ENCODE data around the gene PSMC4. TPM values are rescaled to one million over a fixed set of nuclear protein-coding genes. Genes with fewer than 3 reads are reported as not detected.

PSMC4 gene
- polyA plus RNA-seq, 1 of the 3 experiments (the other 2 are of a cell fraction): 173 TPM

- Histone ChIP-seq H3K4me3 (ENCODE audit: low read depth in 2 of 2, low read length in 1 of 2) (no peak overlapping the region), H3K9me3 (no peaks in the 10 kb centered on the region), H3K4me1 (ENCODE audit: control insufficient read depth in 1 of 2, insufficient read depth in 2 of 2, low read depth in 1 of 2, low read length in 1 of 2) (no peaks in the 10 kb centered on the region), H3K27ac (ENCODE audit: low read depth in 2 of 2, low read length in 1 of 2) (no peak overlapping the region), H4K20me1 (ENCODE audit: insufficient read depth) (no peaks in the 10 kb centered on the region), H3K9ac (no peak overlapping the region), H3K4me2 (no peak overlapping the region), H3K79me2 (ENCODE audit: insufficient read depth) (no peaks in the 10 kb centered on the region), H3K27me3 (ENCODE audit: insufficient read depth) (no peaks in the 10 kb centered on the region; the same call in 1 of the 2 replicates), H2AFZ (ENCODE audit: low read depth) (no peak overlapping the region), H3K36me3 (replicated peaks in 1 of 2; ENCODE audit: control insufficient read depth in 1 of 2, insufficient read depth in 2 of 2, low read length in 1 of 2) (no peaks in the 10 kb centered on the region), H3K9me2 (no peaks in the 10 kb centered on the region), H3F3A (replicated peaks; ENCODE audit: insufficient read depth) (no peaks in the 10 kb centered on the region)
- no peak for TF ChIP-seq POLR2AphosphoS5 (IDR thresholded peaks at IDR 0.05; ENCODE audit: low read depth, low read length)
- no peak for TF ChIP-seq REST (IDR thresholded peaks at IDR 0.05; ENCODE audit: low read depth, low read length)
- no peak for TF ChIP-seq CHD2 (IDR thresholded peaks at IDR 0.05; ENCODE audit: low read length, partially characterized antibody)
- no peak for DNase-seq
- CTCF ChIA-PET: no interaction called here
- POLR2A ChIA-PET: no interaction called here
- WGBS (ENCODE audit: low lambda C conversion rate): 57% methylated on average over 8 of the region's 8 CpGs
These were observed 44.7 kb upstream of the PSMC4 start for GRCh38 chr19:39926170-39926760.

- H3K4me1 ChIP-seq (ENCODE audit: control insufficient read depth in 1 of 2, insufficient read depth in 2 of 2, low read depth in 1 of 2, low read length in 1 of 2): no peaks in the 10 kb centered on the region
- no peaks in the 10 kb centered on the region for H3K9me3 ChIP-seq
- H2AFZ ChIP-seq (ENCODE audit: low read depth): no peak overlapping the region
- no peaks in the 10 kb centered on the region for H3K36me3 ChIP-seq (replicated peaks in 1 of 2; ENCODE audit: control insufficient read depth in 1 of 2, insufficient read depth in 2 of 2, low read length in 1 of 2)
- H3K4me2 ChIP-seq: no peak overlapping the region
- no peaks in the 10 kb centered on the region; the same call in 1 of the 2 replicates for H3K27me3 ChIP-seq (ENCODE audit: insufficient read depth)
- WGBS (ENCODE audit: low lambda C conversion rate): 73% methylated on average over 3 of the region's 11 CpGs
- CTCF ChIA-PET: no interaction called here
- no peaks in the 10 kb centered on the region for H4K20me1 ChIP-seq (ENCODE audit: insufficient read depth)
- TF ChIP-seq JUND (IDR thresholded peaks at IDR 0.05) (no peak), NFIC (IDR thresholded peaks at IDR 0.05; ENCODE audit: borderline replicate concordance) (no peak), FOXM1 (IDR thresholded peaks at IDR 0.05; ENCODE audit: low read depth) (no peak), CHD2 (IDR thresholded peaks at IDR 0.05; ENCODE audit: low read length, partially characterized antibody) (no peak), USF1 (IDR thresholded peaks at IDR 0.05; ENCODE audit: borderline replicate concordance, low read depth) (no peak), GABPA (IDR thresholded peaks at IDR 0.05; ENCODE audit: low read depth) (no peak), FOXJ3 (CRISPR knock-in tag; IDR thresholded peaks at IDR 0.05) (no peak), TAF1 (IDR thresholded peaks at IDR 0.05; ENCODE audit: borderline replicate concordance, low read depth, low read length) (no peak), GATA2 (CRISPR knock-in tag; IDR thresholded peaks at IDR 0.05) (no peak), POLR2AphosphoS5 (IDR thresholded peaks at IDR 0.05; ENCODE audit: low read depth, low read length) (no peak), RCOR1 (IDR thresholded peaks at IDR 0.05; ENCODE audit: low read length) (no peak), FOSL2 (IDR thresholded peaks at IDR 0.05; ENCODE audit: borderline replicate concordance, low read depth) (no peak), TEAD4 (IDR thresholded peaks at IDR 0.05; ENCODE audit: borderline replicate concordance, insufficient read depth) (no peak), EZH2phosphoT487 (IDR thresholded peaks at IDR 0.05; ENCODE audit: borderline replicate concordance, low read depth) (no peak), IRF3 (IDR thresholded peaks at IDR 0.05; ENCODE audit: low read depth, low read length) (no peak)
- no peaks in the 10 kb centered on the region for H3K9me2 ChIP-seq
- H3K27ac ChIP-seq (ENCODE audit: low read depth in 2 of 2, low read length in 1 of 2): no peak overlapping the region
- POLR2A ChIA-PET: no interaction called here
- H3K79me2 ChIP-seq (ENCODE audit: insufficient read depth): no peaks in the 10 kb centered on the region
- no peak overlapping the region for H3K4me3 ChIP-seq (ENCODE audit: low read depth in 2 of 2, low read length in 1 of 2)
- no peak overlapping the region for H3K9ac ChIP-seq
- H3F3A ChIP-seq (replicated peaks; ENCODE audit: insufficient read depth): no peaks in the 10 kb centered on the region
- no peak for DNase-seq
These were observed 43.9 kb upstream of the PSMC4 start for GRCh38 chr19:39927076-39927475.
